Measurements from ENCODE around the gene PDE3A. TPM values are rescaled to one million over a fixed set of nuclear protein-coding genes. Genes with fewer than 3 reads are reported as not detected.

PDE3A gene
- total RNA-seq, 1 donor = 1.3 TPM

- no peak overlapping the region for H3K4me3 ChIP-seq (ENCODE audit: low read length)
- no peaks in the 10 kb centered on the region for H3K4me1 ChIP-seq (ENCODE audit: insufficient read depth, low read length)
- H3K27me3 ChIP-seq (ENCODE audit: insufficient read depth, low read length) = no peaks in the 10 kb centered on the region
- no peaks in the 10 kb centered on the region for H3K9me3 ChIP-seq (ENCODE audit: low read depth, low read length)
Measured at GRCh38 chr12:20501958-20502357, 133.6 kb downstream of the PDE3A start.

- H3K27me3 ChIP-seq (ENCODE audit: insufficient read depth, low read length) = no peaks in the 10 kb centered on the region
- H3K4me3 ChIP-seq (ENCODE audit: low read length) = no peak overlapping the region
- no peaks in the 10 kb centered on the region for H3K9me3 ChIP-seq (ENCODE audit: low read depth, low read length)
- H3K4me1 ChIP-seq (ENCODE audit: insufficient read depth, low read length) = no peaks in the 10 kb centered on the region
Measured at GRCh38 chr12:20503858-20504257, 135.5 kb downstream of the PDE3A start.

GRCh38 chr12:20505056-20505455 is 136.7 kb downstream of the PDE3A start:
- no peaks in the 10 kb centered on the region for H3K27me3 ChIP-seq (ENCODE audit: insufficient read depth, low read length)
- no peaks in the 10 kb centered on the region for H3K4me1 ChIP-seq (ENCODE audit: insufficient read depth, low read length)
- H3K4me3 ChIP-seq (ENCODE audit: low read length) = no peak overlapping the region
- H3K9me3 ChIP-seq (ENCODE audit: low read depth, low read length) = no peaks in the 10 kb centered on the region

GRCh38 chr12:20507056-20507455 is 138.7 kb downstream of the PDE3A start:
- Histone ChIP-seq H3K9me3 (ENCODE audit: low read depth, low read length) (no peaks in the 10 kb centered on the region), H3K4me1 (ENCODE audit: insufficient read depth, low read length) (no peaks in the 10 kb centered on the region), H3K4me3 (ENCODE audit: low read length) (no peak overlapping the region), H3K27me3 (ENCODE audit: insufficient read depth, low read length) (no peaks in the 10 kb centered on the region)

- H3K9me3 ChIP-seq (ENCODE audit: low read depth, low read length) = no peaks in the 10 kb centered on the region
- no peak overlapping the region for H3K4me3 ChIP-seq (ENCODE audit: low read length)
- no peaks in the 10 kb centered on the region for H3K27me3 ChIP-seq (ENCODE audit: insufficient read depth, low read length)
- H3K4me1 ChIP-seq (ENCODE audit: insufficient read depth, low read length) = no peaks in the 10 kb centered on the region
Measured at GRCh38 chr12:20507711-20508110, 139.4 kb downstream of the PDE3A start.

GRCh38 chr12:20508359-20508758 is 140.0 kb downstream of the PDE3A start:
- H3K9me3 ChIP-seq (ENCODE audit: low read depth, low read length) = no peaks in the 10 kb centered on the region
- no peak overlapping the region for H3K4me3 ChIP-seq (ENCODE audit: low read length)
- no peaks in the 10 kb centered on the region for H3K27me3 ChIP-seq (ENCODE audit: insufficient read depth, low read length)
- H3K4me1 ChIP-seq (ENCODE audit: insufficient read depth, low read length) = no peaks in the 10 kb centered on the region

GRCh38 chr12:20508962-20509361 is 140.6 kb downstream of the PDE3A start:
- H3K27me3 ChIP-seq (ENCODE audit: insufficient read depth, low read length) = no peaks in the 10 kb centered on the region
- no peaks in the 10 kb centered on the region for H3K9me3 ChIP-seq (ENCODE audit: low read depth, low read length)
- H3K4me3 ChIP-seq (ENCODE audit: low read length) = no peak overlapping the region
- no peaks in the 10 kb centered on the region for H3K4me1 ChIP-seq (ENCODE audit: insufficient read depth, low read length)

- H3K9me3 ChIP-seq (ENCODE audit: low read depth, low read length) = no peaks in the 10 kb centered on the region
Measured at GRCh38 chr12:20510811-20511210, 142.5 kb downstream of the PDE3A start.

GRCh38 chr12:20513189-20513588 is 144.9 kb downstream of the PDE3A start:
- Histone ChIP-seq H3K9me3 (ENCODE audit: low read depth, low read length) (no peaks in the 10 kb centered on the region), H3K27me3 (ENCODE audit: insufficient read depth, low read length) (no peaks in the 10 kb centered on the region), H3K4me1 (ENCODE audit: insufficient read depth, low read length) (no peaks in the 10 kb centered on the region), H3K4me3 (ENCODE audit: low read length) (no peak overlapping the region)

More at GRCh38 chr12:20510811-20511210, 142.5 kb downstream of the PDE3A start:
- Histone ChIP-seq H3K4me1 (ENCODE audit: insufficient read depth, low read length) (no peaks in the 10 kb centered on the region), H3K27me3 (ENCODE audit: insufficient read depth, low read length) (no peaks in the 10 kb centered on the region), H3K4me3 (ENCODE audit: low read length) (no peak overlapping the region)

- H3K27me3 ChIP-seq (ENCODE audit: insufficient read depth, low read length) = no peaks in the 10 kb centered on the region
- no peaks in the 10 kb centered on the region for H3K4me1 ChIP-seq (ENCODE audit: insufficient read depth, low read length)
- H3K4me3 ChIP-seq (ENCODE audit: low read length) = no peak overlapping the region
- H3K9me3 ChIP-seq (ENCODE audit: low read depth, low read length) = no peaks in the 10 kb centered on the region
Measured at GRCh38 chr12:20514598-20514997, 146.3 kb downstream of the PDE3A start.

GRCh38 chr12:20520532-20520931 is 152.2 kb downstream of the PDE3A start:
- Histone ChIP-seq H3K4me1 (ENCODE audit: insufficient read depth, low read length) (no peaks in the 10 kb centered on the region), H3K4me3 (ENCODE audit: low read length) (no peak overlapping the region), H3K27me3 (ENCODE audit: insufficient read depth, low read length) (no peaks in the 10 kb centered on the region), H3K9me3 (ENCODE audit: low read depth, low read length) (no peaks in the 10 kb centered on the region)

GRCh38 chr12:20523658-20524057 is 155.3 kb downstream of the PDE3A start:
- H3K4me3 ChIP-seq (ENCODE audit: low read length) = no peak overlapping the region
- H3K9me3 ChIP-seq (ENCODE audit: low read depth, low read length) = no peaks in the 10 kb centered on the region
- no peaks in the 10 kb centered on the region for H3K4me1 ChIP-seq (ENCODE audit: insufficient read depth, low read length)
- H3K27me3 ChIP-seq (ENCODE audit: insufficient read depth, low read length) = no peaks in the 10 kb centered on the region

GRCh38 chr12:20524113-20524512 is 155.8 kb downstream of the PDE3A start:
- Histone ChIP-seq H3K4me1 (ENCODE audit: insufficient read depth, low read length) (no peaks in the 10 kb centered on the region), H3K4me3 (ENCODE audit: low read length) (no peak overlapping the region), H3K9me3 (ENCODE audit: low read depth, low read length) (no peaks in the 10 kb centered on the region), H3K27me3 (ENCODE audit: insufficient read depth, low read length) (no peaks in the 10 kb centered on the region)

GRCh38 chr12:20525064-20525610 is 156.8 kb downstream of the PDE3A start:
- Histone ChIP-seq H3K9me3 (ENCODE audit: low read depth, low read length) (no peaks in the 10 kb centered on the region), H3K27me3 (ENCODE audit: insufficient read depth, low read length) (no peaks in the 10 kb centered on the region), H3K4me3 (ENCODE audit: low read length) (no peak overlapping the region), H3K4me1 (ENCODE audit: insufficient read depth, low read length) (no peaks in the 10 kb centered on the region)

- no peaks in the 10 kb centered on the region for H3K9me3 ChIP-seq (ENCODE audit: low read depth, low read length)
- H3K27me3 ChIP-seq (ENCODE audit: insufficient read depth, low read length) = no peaks in the 10 kb centered on the region
- H3K4me3 ChIP-seq (ENCODE audit: low read length) = no peak overlapping the region
- no peaks in the 10 kb centered on the region for H3K4me1 ChIP-seq (ENCODE audit: insufficient read depth, low read length)
Measured at GRCh38 chr12:20527417-20528163, 159.3 kb downstream of the PDE3A start.

GRCh38 chr12:20528208-20528607 is 159.9 kb downstream of the PDE3A start:
- Histone ChIP-seq H3K9me3 (ENCODE audit: low read depth, low read length) (no peaks in the 10 kb centered on the region), H3K4me3 (ENCODE audit: low read length) (no peak overlapping the region), H3K27me3 (ENCODE audit: insufficient read depth, low read length) (no peaks in the 10 kb centered on the region), H3K4me1 (ENCODE audit: insufficient read depth, low read length) (no peaks in the 10 kb centered on the region)

Measured in mononuclear cell (primary cell).